Peyer's patch (tissue), 4 donors: ENCODE data around the gene WDR26. TPM values are rescaled to one million over a fixed set of nuclear protein-coding genes. Genes with fewer than 3 reads are reported as not detected.

Experiments used
- DNase-seq, 3 donors: peaks; one replicate each; pipeline ENCODE4 v3.0.0-alpha.2; 2017 to 2019
- H3K27ac ChIP-seq, 4 donors: fragments of 200-600 bp; sonication (generic); one replicate each; pipeline ENCODE4 v1.5.1; 2016 to 2019
- H3K27me3 ChIP-seq, 2 donors: fragments of 200-600 bp; sonication (generic); one replicate each; pipeline ENCODE4 v1.5.1; 2019
- H3K36me3 ChIP-seq, 3 donors: fragments of 200-600 bp; sonication (generic); one replicate each; pipeline ENCODE4 v1.5.1; 2016 to 2019
- H3K4me1 ChIP-seq, 4 donors: fragments of 200-600 bp; sonication (generic); one replicate each; pipeline ENCODE4 v1.5.1; 2016 to 2019
- H3K4me3 ChIP-seq, 4 donors: fragments of 200-600 bp; sonication (generic); 1 replicate in 3 of 4; 2 replicates in 1 of 4; pipeline ENCODE4 v1.5.1; 2016 to 2019; ENCODE audit warnings: mild to moderate bottlenecking in 1 of 4
- H3K9me3 ChIP-seq, 4 donors: fragments of 200-600 bp; sonication (generic); one replicate each; pipeline ENCODE4 v1.5.1; 2016 to 2019; ENCODE audit warnings: mild to moderate bottlenecking in 1 of 4
- POLR2A ChIP-seq, 2 donors: fragments of 450-650 bp; IDR thresholded peaks; one replicate each; pipeline ENCODE4 v1.5.1; 2017; ENCODE audit warnings: antibody characterized with exemption in 2 of 2, mild to moderate bottlenecking in 2 of 2, moderate library complexity in 2 of 2
- total RNA-seq, 4 donors: library from RNA; depleted of rRNA; stranded (reverse); fragments of >200 nt; gene quantifications; one replicate each; pipeline ENCODE4 v1.1.0, GENCODE V29; 2016
- TF ChIP-seq, protein P1 (sequence below), 6 experiments: fragments of 450-650 bp in 4 of 6; fragments of 200-600 bp in 2 of 6; sonication (generic) in 1 of 6; IDR thresholded peaks; one replicate each; pipeline ENCODE4 v1.5.1; 2017 to 2019; ENCODE audit warnings: antibody characterized with exemption in 6 of 6, mild to moderate bottlenecking in 3 of 6, moderate library complexity in 1 of 6

WDR26 gene
- total RNA-seq, 4 donors from 2014 or later: 48.0 to 80.9 (median 61.2) TPM

DNA sequence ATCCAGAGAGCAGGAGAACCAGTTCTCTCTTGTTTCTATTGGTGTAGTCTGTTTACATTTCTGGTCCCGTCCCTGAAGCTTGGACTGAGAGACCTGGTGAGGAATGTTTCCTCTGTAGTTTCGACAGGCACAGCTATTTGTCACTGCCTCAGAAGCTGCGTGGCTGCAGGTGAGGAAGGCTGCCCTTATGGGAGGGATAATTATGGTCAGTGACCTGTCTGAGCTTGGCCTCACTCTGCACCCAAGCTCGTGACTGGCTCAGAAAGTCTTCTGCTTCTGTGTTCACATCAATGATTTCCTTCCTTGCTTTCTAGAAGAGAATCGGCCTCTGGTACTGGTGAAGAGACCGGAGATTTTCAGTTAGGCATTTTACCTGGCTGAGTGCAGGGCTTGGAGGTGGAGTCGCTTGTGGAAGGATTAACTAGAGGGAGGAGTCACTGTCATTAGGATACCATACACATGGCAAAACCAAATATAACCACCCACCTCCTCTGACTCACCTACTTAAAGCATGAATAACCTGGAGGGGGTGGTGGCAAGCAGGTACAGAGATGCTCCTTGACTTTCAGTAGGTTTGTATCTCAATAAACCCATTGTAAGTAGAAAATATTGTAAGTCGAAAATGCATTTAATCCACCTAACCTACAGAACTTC is 19.9 kb upstream of the WDR26 start:
- Histone ChIP-seq H3K27ac (peak overlapping the region in 1 of 4 donors; percentile 23), H3K4me3 (no peak overlapping the region), H3K9me3 (no peaks in the 10 kb centered on the region), H3K36me3 (no peaks in the 10 kb centered on the region), H3K27me3 (no peaks in the 10 kb centered on the region), H3K4me1 (peaks cover 0 to 10% (median 2%) of the 10 kb centered on the region in 4 donors)
- TF ChIP-seq, protein P1, sequence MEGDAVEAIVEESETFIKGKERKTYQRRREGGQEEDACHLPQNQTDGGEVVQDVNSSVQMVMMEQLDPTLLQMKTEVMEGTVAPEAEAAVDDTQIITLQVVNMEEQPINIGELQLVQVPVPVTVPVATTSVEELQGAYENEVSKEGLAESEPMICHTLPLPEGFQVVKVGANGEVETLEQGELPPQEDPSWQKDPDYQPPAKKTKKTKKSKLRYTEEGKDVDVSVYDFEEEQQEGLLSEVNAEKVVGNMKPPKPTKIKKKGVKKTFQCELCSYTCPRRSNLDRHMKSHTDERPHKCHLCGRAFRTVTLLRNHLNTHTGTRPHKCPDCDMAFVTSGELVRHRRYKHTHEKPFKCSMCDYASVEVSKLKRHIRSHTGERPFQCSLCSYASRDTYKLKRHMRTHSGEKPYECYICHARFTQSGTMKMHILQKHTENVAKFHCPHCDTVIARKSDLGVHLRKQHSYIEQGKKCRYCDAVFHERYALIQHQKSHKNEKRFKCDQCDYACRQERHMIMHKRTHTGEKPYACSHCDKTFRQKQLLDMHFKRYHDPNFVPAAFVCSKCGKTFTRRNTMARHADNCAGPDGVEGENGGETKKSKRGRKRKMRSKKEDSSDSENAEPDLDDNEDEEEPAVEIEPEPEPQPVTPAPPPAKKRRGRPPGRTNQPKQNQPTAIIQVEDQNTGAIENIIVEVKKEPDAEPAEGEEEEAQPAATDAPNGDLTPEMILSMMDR (IDR thresholded peaks at IDR 0.05): no peak
- TF ChIP-seq POLR2A (IDR thresholded peaks at IDR 0.05): no peak
- peak in 1 of 3 donors; percentile 53 for DNase-seq

- H3K4me1 ChIP-seq: no peaks in the 10 kb centered on the region
- H3K27me3 ChIP-seq: no peaks in the 10 kb centered on the region
- no peaks in the 10 kb centered on the region for H3K36me3 ChIP-seq
- H3K27ac ChIP-seq: no peak overlapping the region
- TF ChIP-seq, protein P1 (IDR thresholded peaks at IDR 0.05): no peak
- TF ChIP-seq POLR2A (IDR thresholded peaks at IDR 0.05): no peak
- no peak overlapping the region for H3K4me3 ChIP-seq
- no peaks in the 10 kb centered on the region for H3K9me3 ChIP-seq
- DNase-seq: no peak
Measured at GRCh38 chr1:224450561-224451350, 16.2 kb upstream of the WDR26 start.

- DNase-seq: no peak
- Histone ChIP-seq H3K36me3 (no peaks in the 10 kb centered on the region), H3K9me3 (no peaks in the 10 kb centered on the region), H3K4me1 (no peaks in the 10 kb centered on the region), H3K27me3 (no peaks in the 10 kb centered on the region), H3K4me3 (no peak overlapping the region), H3K27ac (no peak overlapping the region)
- TF ChIP-seq, protein P1 (IDR thresholded peaks at IDR 0.05): no peak
Measured at GRCh38 chr1:224450159-224450558, 15.6 kb upstream of the WDR26 start.

- TF ChIP-seq, protein P1 (IDR thresholded peaks at IDR 0.05): no peak
- no peak for TF ChIP-seq POLR2A (IDR thresholded peaks at IDR 0.05)
- Histone ChIP-seq H3K9me3 (no peaks in the 10 kb centered on the region), H3K4me3 (no peak overlapping the region), H3K36me3 (no peaks in the 10 kb centered on the region), H3K4me1 (no peaks in the 10 kb centered on the region), H3K27ac (no peak overlapping the region), H3K27me3 (no peaks in the 10 kb centered on the region)
- no peak for DNase-seq
Measured at GRCh38 chr1:224448453-224449017, 13.9 kb upstream of the WDR26 start.

DNA sequence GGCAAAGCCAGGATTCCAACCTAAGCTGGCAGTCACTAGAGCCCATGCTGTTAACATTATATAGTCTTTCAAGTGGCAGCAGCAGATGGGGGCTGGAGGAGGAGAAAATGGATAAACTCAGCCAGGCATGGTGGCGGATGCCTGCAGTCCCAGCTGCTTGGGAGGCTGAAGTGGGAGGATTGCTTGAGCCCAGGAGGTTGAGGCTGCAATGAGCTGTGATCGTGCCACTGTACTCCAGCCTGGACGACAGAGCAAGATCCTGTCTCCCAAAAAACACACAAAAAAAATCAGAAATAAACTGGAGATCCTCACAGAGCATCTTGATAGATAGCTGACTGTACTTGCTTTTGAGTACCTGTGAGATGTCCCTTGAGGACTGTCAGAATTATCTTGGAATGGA is 13.4 kb upstream of the WDR26 start:
- no peaks in the 10 kb centered on the region for H3K4me1 ChIP-seq
- no peaks in the 10 kb centered on the region for H3K27me3 ChIP-seq
- no peak for TF ChIP-seq POLR2A (IDR thresholded peaks at IDR 0.05)
- TF ChIP-seq, protein P1 (IDR thresholded peaks at IDR 0.05): no peak
- no peaks in the 10 kb centered on the region for H3K36me3 ChIP-seq
- H3K9me3 ChIP-seq: no peaks in the 10 kb centered on the region
- no peak overlapping the region for H3K27ac ChIP-seq
- H3K4me3 ChIP-seq: no peak overlapping the region
- no peak for DNase-seq
